GM19395 (cell line): ENCODE results near the gene ATP9A.
"Not testable (repeated sequence)": the region's sequence is repeated elsewhere in the genome, so short reads cannot be mapped to it uniquely, and the experiment has no call there.

Experiments
- ATAC-seq: cut with Tn5 transposase; IDR thresholded peaks from one replicate; pipeline ENCODE4 v1.9.1; 2021; ENCODE audit warnings: mild to moderate bottlenecking, moderate library complexity; ENCODE audit not compliant: unreplicated experiment

Gene ATP9A

DNA sequence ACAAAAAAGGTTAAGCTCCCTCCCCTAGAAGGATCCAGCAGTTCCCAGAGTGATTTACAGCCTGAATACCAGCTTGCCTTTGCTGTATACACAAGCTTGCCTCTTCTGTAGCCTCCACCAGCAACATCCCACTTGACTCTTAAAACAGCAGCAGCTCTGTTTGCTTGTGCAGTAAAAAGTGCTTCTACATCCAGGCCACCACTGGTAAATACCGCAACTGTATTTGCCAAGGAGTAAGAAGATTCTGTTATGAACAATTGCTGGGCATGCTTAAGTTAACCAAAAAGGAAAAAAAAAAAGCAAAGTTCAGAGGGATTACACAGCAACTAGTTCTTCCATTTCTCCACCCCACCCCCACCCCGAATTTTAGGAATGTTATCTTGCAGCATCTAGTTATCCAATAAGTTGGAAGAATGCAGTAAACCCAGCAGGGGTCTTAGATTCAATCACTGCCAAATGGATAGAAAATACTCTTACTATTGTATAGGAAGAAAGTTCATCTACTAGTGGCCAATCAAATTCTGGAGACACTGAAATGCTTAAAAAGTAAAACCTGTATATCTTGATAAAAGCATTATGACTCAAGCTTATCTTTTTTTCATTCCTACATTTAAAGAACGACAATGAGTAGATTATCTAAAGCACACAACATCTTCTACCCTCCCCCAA, 29.3 kb upstream of the ATP9A start:
- ATAC-seq = no peak

DNA sequence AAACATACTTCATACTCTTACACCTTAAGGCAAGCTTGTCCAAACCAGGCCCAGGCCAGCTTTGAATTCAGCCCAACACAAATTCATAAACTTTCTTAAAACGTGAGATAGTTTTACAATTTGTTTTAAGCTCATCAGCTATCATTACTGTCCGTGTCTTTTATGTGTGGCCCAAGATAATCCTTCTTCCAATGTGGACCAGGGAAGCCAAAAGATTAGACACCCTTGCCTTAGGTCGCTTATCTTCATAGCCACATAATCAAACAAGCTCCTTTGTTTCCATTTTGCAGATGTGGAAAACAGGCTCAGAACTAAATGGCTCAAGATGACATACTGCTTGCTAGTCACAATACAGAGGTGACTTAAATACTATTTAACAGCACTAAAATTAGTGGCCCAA, 28.1 kb upstream of the ATP9A start:
- ATAC-seq = no peak

DNA sequence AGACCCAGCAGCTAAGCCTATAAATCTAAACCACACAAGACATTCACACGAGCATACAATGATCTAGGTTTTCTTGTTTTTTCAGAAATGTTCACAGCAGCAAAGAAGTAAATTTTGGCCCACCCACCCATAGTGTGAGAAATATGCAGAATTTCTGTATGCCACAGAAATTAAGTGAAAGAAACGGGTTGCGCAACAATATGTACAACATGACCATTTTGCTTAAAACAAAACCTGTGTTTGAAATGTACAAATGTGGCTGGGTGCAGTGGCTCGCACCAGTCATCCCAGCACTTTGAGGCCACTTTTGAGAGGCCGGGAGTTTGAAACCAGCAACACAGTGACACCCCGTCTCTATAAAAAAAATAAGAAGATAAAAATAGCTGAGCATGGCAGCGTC, 24.8 kb upstream of the ATP9A start:
- ATAC-seq = no peak

DNA sequence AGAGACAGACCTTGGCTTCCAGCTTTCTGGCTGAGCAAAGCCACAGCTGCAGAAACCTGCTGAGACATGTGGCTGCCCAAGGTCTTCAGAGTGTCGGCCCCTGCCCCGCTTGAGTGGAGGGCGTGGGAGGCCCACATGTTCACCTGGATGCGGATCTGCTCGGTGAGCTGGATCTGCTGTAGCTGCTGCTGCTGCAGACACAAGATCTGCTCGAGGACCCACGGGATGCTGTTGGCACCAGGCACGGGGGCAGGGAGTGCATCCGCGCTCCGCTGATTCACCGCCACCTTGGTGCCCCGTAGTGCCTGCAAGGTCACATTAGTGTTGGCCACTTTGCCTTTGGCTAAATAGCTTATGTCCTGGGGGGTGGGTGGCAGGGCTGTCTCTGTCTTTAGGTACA, 23.4 kb upstream of the ATP9A start:
- ATAC-seq = no peak

DNA sequence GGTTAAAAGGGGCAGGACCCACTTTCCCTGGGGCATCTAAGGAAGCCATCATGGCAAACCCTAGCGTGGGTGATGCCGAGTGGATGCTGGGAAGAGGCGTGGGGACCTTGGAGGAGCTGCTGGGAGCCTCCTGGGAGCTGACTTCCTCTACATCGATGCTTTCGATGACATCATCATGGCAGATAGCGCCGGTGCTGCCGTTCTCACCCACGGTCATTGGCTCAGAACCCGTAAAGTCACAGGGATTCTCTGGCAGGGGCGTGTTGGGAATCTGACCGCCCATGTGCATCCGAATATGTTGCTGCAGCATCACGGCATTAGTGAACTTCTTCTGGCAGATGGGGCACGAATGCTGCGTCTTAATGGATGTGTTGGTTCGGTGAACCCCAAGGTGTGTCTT, 22.1 kb upstream of the ATP9A start:
- no peak for ATAC-seq

DNA sequence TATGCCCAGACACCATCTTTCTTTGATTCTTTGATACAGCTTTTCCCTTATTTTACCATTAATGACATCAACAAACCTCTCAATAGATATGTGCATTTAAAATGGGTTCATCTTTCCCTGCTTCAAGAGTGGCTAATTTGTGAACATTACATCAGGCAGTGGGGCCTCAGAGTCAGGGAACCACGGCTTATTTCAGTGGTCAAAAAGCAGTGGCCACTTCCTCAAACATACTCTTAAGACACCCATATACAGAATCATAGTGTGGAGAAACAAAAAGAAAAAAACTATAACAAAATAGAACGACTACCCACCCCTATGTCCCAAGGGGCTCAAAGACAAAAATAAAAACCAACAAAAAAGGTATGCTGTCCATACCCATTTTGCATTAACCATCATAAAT, 21.2 kb upstream of the ATP9A start:
- no peak for ATAC-seq

DNA sequence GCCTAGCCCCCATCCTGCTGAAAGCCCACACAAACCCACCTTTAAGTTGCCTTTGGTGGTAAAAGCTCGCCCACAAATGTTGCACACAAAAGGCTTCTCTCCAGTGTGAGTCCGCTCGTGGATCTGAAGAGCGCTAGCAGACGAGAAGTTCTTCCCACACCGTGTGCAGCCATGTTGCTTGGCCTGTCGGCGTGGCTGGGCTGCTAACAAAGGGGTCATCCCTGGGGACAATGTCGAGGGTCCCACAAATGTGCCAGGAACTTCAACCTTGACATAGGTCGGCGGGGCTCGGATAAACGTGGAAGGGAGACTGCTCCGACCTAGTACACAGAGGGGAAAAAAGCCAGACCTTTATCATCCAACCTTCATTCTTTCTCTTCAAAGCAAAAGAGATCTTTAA, 20.6 kb upstream of the ATP9A start:
- ATAC-seq = no peak

DNA sequence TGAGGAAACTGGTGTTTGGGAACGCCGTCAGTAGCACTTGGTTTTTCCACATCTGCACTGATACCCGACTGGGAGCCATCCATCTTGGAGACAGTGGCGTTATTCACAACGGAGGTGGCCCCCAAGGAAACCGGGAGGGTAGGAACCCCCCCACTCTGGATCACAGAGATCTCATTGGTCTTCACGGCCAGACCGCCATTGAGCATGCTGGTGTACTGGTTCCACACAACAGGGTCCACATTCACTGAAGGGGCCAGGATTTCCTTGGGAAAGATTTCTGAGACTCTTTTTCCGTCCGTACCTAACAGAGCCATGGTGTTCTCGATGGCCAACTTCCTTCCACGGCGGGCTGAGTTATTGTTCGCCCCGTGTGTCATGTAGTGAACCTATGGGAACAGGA, 16.1 kb upstream of the ATP9A start:
- ATAC-seq = no peak

DNA sequence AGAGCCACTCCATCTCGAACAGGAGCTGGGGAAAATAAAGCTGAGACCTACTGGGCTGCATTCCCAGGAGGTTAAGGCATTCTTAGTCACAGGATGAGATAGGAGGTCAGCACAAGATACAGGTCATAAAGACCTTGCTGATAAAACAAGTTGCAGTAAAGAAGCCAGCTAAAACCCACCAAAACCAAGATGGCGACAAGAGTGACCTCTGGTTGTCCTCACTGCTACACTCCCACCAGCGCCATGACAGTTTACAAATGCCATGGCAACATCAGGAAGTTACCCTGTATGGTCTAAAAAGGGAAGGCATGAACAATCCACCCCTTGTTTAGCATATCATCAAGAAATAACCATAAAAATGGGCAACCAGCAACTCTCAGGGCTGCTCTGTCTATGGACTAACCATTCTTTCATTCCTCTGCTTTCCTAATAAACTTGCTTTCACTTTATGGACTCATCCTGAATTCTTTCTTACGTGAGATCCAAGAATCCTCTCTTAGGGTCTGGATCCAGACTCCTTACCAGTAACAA, 10.1 kb upstream of the ATP9A start:
- not testable (repeated sequence) for ATAC-seq

DNA sequence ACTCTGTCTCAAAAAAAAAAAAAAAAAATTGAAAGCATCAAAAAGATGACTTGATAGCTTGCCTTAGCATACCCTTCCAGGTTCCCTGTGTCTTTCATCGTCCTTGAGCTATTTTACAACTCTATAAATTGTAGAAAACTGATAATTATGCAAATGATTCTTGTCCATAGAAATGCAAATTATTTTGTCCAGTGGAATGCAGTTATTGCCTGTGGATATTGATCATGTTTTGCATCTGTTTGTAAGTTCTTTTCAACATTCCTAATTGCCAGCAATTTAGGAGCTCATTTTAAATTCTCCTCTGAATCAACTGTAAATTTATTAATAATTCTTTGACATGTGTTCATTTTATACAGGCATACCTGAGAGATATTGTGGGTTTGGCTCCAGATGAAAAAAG, 7.1 kb upstream of the ATP9A start:
- ATAC-seq = no peak

DNA sequence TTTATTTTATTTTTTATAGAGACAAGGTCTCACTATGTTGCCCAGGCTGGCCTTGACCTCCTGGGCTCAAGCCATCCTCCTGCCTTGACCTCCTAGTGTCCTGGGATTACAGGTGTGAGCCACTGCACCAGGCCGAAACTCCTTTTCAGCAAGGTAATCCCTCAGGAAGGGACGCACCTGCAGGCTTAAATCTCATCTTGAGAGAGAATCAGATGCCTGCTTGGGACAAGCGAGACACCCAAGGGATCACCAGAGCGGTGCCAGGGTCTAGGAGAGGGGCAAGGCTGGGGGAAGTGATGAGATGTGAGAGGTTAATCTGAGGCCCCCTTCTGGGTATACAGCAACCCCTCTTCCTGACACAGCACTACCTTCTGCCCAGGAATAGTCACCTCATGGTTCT, 4.0 kb upstream of the ATP9A start:
- no peak for ATAC-seq

DNA sequence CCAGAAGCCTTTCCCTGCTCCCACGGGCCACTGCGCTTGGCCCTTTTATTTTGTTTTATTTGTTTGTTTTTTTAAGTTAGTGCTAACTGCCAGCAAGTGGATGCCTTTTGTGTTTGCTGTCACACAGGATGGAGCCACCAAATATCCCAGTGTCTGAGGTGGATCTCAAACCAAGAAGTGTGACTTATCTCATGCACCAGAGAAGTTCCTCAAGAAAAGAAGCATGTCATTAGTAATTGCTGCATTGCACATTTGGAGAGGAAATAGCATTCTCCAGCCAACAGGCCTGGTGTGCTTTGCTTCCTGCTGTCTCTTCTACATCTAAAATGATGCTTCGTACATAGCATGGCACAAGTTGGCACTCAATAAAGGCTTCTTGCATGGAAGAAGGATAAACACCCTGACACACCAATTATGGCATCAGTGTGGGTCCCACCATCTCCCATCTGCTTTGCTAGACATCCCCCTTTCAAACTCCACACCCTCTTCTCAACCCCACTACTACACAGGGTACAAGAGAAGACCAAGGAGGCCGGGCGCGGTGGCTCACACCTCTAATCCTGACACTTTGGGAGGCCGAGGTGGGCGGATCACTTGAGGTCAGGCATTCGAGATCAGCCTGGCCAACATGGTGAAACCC, 1.9 kb upstream of the ATP9A start:
- ATAC-seq = no peak

DNA sequence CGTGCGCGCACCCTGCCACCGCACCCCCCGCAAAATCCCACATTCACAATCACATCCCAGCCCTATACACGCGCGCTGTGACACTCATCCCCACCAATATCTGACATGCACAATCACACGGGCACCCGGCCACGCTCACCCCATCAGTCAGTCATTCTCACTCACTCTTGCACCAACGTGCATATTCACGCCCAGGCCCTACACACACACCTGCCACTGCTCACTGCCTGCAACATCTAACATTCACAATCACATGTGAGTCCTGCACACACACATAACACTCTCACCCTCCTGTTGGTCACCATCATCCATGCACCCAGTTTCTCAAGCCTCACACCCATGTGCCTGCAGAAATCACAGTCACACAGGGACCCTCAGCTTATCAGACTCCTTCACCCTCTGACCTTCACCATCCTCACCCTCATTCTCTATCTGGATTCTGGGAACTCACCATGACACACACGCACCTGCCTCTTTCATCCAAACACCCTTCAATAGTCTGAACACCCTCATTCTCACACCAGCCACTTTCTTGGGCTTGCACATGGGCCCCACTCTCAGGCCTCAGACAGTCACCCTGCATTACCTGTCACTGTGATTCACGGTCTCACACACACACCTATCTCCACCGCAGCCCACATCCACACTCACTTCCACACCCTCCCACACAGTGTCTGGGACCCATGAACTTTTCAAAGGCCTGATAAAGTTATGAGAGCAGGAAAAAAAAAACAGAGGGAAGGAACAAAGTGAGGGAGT, 748 bp upstream of the ATP9A start:
- no peak for ATAC-seq

DNA sequence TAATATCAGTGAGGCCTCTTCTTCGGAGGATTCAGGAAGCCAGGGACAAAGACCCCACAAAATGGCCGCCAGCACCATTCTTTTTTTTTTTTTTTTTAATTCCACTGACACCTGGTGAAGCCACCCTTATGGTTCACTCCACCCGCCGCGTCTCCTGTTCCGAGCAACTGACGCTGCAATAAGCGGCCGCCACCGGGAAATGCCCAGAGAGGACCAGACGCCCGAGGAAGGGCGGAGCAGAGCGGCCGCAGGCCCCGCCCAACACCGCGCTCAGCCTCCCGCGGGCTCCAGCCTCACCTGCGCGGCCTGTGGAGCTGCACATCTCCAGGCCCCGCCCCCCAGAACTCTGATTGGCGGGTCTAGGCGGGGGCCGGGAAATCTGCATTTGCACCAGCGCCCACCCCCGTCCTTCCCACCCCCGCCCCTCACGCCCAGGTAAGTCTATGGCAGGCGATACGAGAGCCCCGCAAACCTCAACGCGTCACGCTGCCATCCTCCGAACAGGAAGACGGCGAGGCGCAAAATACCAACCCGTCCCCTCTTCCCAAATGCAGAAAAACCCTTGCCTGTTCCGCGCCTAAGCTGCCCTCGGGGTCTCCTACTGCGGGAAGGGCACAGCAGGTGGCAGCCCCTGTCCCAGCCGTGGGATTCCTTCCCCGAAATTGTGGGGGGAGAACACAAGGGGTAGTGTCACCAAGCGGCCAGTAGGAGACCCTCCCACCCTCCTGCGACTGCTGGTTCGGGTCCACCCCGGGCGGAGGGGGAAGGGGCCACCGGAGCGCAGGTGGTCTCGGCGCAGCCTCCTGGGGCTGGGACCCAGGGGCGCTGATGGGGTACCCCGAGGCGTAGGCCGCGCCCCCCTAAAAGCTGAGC, 960 bp downstream of the ATP9A start:
- ATAC-seq = peak; percentile 69

DNA sequence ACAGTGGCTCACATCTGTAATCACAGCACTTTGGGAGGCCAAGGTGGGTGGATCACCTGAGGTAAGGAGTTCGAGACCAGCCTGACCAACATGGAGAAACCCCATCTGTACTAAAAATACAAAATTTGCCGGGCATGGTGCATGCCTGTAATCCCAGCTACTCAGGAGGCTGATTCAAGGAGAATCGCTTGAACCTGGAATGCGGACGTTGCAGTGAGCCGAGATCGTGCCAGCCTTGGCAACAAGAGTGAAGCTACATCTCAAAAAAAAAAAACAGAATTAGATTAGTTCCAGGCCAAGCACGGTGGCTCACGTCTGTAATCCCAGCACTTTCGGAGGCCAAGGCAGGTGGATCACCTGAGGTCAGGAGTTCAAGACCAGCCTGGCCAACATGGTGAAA, 2.8 kb downstream of the ATP9A start:
- not testable (repeated sequence) for ATAC-seq

DNA sequence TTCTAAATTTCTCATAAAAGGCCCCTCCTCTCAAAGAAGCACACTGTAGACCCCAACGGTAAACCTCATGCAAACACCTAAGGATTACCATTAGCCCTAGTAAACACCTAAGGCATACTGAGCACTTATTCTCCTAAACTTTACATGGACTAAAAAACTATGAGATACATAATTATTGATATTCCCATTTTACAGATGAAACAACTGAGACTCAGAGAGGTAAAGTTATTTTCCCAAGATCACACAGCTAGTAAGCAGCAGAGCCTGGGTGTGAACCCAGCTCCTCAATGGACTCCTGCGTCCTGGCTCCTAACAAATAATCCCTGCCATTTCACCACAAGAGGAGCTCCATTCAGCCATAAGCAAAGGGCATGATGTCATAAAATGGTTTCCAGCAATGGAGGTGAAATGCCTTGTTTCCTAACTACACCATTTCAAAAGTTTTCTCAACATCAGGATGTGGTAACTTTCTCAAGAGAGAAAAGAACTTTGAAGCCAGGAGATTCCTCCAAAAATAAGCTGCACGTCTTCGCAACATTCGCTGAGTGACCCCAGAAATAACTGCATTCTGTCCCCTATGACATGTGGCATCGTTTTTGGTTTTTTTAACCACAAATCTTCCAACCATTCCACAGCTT, 4.1 kb downstream of the ATP9A start:
- ATAC-seq = no peak

DNA sequence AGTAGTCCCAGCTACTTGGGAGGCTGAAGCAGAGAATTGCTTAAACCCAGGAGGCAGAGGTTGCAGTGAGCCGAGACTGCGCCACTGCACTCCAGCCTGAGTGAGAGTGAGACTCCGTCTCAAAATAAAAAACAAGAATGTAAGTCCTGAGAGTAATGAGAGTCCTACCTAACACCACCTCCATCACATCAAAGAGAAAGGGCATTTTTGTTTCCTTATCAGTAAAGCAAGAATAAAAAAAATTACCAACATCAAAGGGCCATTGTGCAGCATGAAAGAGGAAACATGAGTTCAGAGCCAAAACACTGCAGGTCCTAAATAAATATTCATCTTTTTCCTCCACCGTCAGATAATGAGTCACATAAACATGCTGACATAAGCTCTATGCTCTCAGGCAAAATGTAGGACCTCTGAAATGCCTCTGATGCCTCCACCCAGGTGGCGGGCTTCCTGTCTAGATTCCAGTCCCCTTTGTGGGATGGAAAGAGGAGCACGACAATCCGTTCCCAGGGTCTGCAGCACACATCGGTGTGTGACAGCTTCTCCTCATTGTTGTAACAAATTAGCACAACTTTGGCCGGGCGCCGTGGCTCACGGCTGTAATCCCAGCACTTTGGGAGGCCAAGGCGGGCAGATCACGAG, 7.2 kb downstream of the ATP9A start:
- ATAC-seq = no peak

DNA sequence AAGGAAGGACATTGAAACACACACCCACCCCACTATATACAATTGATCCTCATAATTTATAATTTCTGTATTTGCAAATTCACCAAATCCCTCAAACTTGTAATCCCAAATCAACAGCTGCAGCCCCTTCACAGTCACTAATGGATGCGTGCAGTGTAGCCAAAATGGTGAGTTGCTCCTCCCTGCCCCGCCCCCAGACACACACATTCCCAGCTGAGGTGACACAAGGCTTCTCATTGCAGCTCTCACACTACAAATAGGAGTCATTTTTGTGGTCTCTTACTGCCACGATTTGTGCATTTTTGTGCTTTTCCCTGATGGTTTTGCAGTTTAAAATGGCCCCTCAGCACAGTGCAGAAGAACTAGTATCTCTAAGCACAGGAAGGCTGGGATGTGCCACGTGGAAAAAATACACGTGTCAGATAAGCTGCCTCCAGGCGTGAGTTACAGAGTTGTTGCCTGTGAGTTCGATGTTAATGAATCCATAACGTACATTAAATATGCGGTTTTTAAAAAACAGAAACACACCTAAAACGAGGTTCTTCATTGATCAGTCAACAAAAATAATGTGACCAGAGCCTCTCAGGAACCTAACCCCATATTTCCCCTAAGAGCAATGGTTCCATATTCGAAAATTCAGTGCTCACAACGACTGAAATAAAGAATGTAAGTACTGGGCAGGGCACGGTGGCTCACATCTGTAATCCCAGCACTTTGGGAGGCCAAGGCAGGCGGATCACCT, 8.2 kb downstream of the ATP9A start:
- no peak for ATAC-seq

DNA sequence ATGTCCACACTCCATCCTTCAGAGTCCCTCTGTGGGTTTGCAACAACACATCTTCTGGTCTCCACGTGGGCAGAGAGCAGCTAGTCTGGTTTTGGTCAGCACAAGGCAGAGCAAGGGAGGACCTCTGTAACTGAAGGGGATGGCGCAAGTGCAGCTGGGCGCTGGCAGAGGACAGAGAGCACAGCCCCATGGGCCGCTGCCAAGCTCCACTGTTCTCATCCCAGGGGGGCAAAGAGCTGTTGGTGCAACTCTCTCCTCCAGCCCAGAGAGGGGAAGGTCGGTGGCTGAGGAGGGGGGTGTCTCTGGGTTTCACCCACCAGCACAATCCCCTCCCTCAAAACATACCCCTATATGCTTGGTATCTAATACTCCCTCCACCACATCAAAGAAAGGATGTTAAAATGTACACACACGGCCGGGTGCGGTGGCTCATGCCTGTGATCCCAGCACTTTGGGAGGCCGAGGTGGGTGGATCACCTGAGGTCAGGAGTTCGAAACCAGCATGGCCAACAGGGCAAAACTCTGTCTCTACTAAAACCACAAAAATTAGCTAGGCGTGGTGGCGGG, 9.1 kb downstream of the ATP9A start:
- ATAC-seq = no peak
